ENCODE results near the gene IKZF1. TPM values are rescaled to one million over a fixed set of nuclear protein-coding genes. Genes with fewer than 3 reads are reported as not detected.
A peak's percentile ranks its signal among the peaks of the same experiment; 100 is the strongest.

Gene IKZF1
- total RNA-seq, 1 donor from 2014 or later, result 1.2 TPM

GRCh38 chr7:50282813-50283605, 21.5 kb upstream of the IKZF1 start:
- DNase-seq (ENCODE audit: low spot score in 2 of 2), result no peak
- no peak for FAIRE-seq

- DNase-seq (ENCODE audit: low spot score in 2 of 2) (no peak), FAIRE-seq (no peak)
Observed at GRCh38 chr7:50283731-50284130, 20.8 kb upstream of the IKZF1 start.

GRCh38 chr7:50284296-50284695, 20.2 kb upstream of the IKZF1 start:
- FAIRE-seq (no peak), DNase-seq (ENCODE audit: low spot score in 2 of 2) (no peak)

- FAIRE-seq, result no peak
Observed at GRCh38 chr7:50285269-50285668, 19.2 kb upstream of the IKZF1 start.

GRCh38 chr7:50287129-50287528, 17.4 kb upstream of the IKZF1 start:
- DNase-seq (ENCODE audit: low spot score in 2 of 2) (no peak), FAIRE-seq (no peak)

More at GRCh38 chr7:50285269-50285668, 19.2 kb upstream of the IKZF1 start:
- no peak for DNase-seq (ENCODE audit: low spot score in 2 of 2)

GRCh38 chr7:50292165-50292757, 12.3 kb upstream of the IKZF1 start:
- no peak for DNase-seq (ENCODE audit: low spot score in 2 of 2)
- no peak for FAIRE-seq

- DNase-seq (ENCODE audit: low spot score in 2 of 2), result no peak
- FAIRE-seq, result no peak
Observed at GRCh38 chr7:50292763-50293162, 11.8 kb upstream of the IKZF1 start.

- no peak for DNase-seq (ENCODE audit: low spot score in 2 of 2)
- no peak for FAIRE-seq
Observed at GRCh38 chr7:50293509-50294179, 10.9 kb upstream of the IKZF1 start.

GRCh38 chr7:50295133-50295532, 9.4 kb upstream of the IKZF1 start:
- no peak for DNase-seq (ENCODE audit: low spot score in 2 of 2)
- no peak for FAIRE-seq

- DNase-seq (ENCODE audit: low spot score in 2 of 2) (no peak), FAIRE-seq (no peak)
Observed at GRCh38 chr7:50296799-50297198, 7.7 kb upstream of the IKZF1 start.

GRCh38 chr7:50298811-50299562, 5.5 kb upstream of the IKZF1 start:
- DNase-seq (ENCODE audit: low spot score in 2 of 2), result no peak
- FAIRE-seq, result no peak

- no peak for FAIRE-seq
- DNase-seq (ENCODE audit: low spot score in 2 of 2), result no peak
Observed at GRCh38 chr7:50300336-50300735, 4.2 kb upstream of the IKZF1 start.

GRCh38 chr7:50302486-50303334, 1.8 kb upstream of the IKZF1 start:
- DNase-seq (ENCODE audit: low spot score in 2 of 2), result no peak
- FAIRE-seq, result no peak

- FAIRE-seq, result no peak
- DNase-seq (ENCODE audit: low spot score in 2 of 2), result peak; percentile 22 to 33
Observed at GRCh38 chr7:50303335-50304128, 984 bp upstream of the IKZF1 start.

- DNase-seq (ENCODE audit: low spot score in 2 of 2) (no peak), FAIRE-seq (no peak)
Observed at GRCh38 chr7:50304911-50305582, 531 bp downstream of the IKZF1 start.

- DNase-seq (ENCODE audit: low spot score in 2 of 2) (no peak), FAIRE-seq (no peak)
Observed at GRCh38 chr7:50305583-50306493, 1.3 kb downstream of the IKZF1 start.

GRCh38 chr7:50306494-50307367, 2.2 kb downstream of the IKZF1 start:
- FAIRE-seq, result no peak
- DNase-seq (ENCODE audit: low spot score in 2 of 2), result no peak
